A673 (cell line): ENCODE results near the gene AMY1A. TPM values are rescaled to one million over a fixed set of nuclear protein-coding genes. Genes with fewer than 3 reads are reported as not detected.
"Not testable (repeated sequence)": the region's sequence is repeated elsewhere in the genome, so short reads cannot be mapped to it uniquely, and the experiment has no call there.

Experiments
- Bru-seq: library from RNA; stranded (reverse); fragments of 400-500 nt; gene quantifications from one replicate; lab custom pipeline; 2021; lab: Mats Ljungman, UMichigan
- BruChase-seq, 2 experiments: library from RNA; stranded (reverse); fragments of 400-500 nt; gene quantifications; one replicate each; lab custom pipeline; 2021; lab: Mats Ljungman, UMichigan
- BruUV-seq: library from RNA; stranded (reverse); fragments of 400-500 nt; replicated peaks from 2 replicates; lab custom pipeline; 2021; lab: Mats Ljungman, UMichigan
- CTCF ChIA-PET: fragments of 300-600 bp; sonication (Branson Sonifier 250); formaldehyde crosslinking; loops from one replicate; lab custom pipeline; 2022; ENCODE audit warnings: antibody characterized with exemption; lab: Charles Lee
- POLR2A ChIA-PET: fragments of 300-600 bp; sonication (Branson Sonifier 250); formaldehyde crosslinking; loops from one replicate; lab custom pipeline; 2022; ENCODE audit warnings: antibody characterized with exemption; ENCODE audit not compliant: low non-redundant PET; lab: Charles Lee
- DNase-seq: peaks from one replicate; pipeline ENCODE4 v3.0.0-alpha.2; 2015; ENCODE audit warnings: low spot score
- H3K27ac ChIP-seq: fragments of 200-600 bp; sonication (generic); 2 replicates; pipeline ENCODE4 v1.5.1; 2016; ENCODE audit warnings: mixed run types, low read depth, mild to moderate bottlenecking, mixed read lengths, antibody characterized with exemption, low read length; ENCODE audit not compliant: poor library complexity, severe bottlenecking
- H3K27me3 ChIP-seq: fragments of 200-600 bp; sonication (generic); replicated peaks from 2 replicates; pipeline ENCODE4 v1.6.1; 2017; ENCODE audit warnings: mixed run types, low read depth, mild to moderate bottlenecking, mixed read lengths, antibody characterized with exemption, low read length; ENCODE audit not compliant: insufficient read depth, poor library complexity
- H3K36me3 ChIP-seq: fragments of 200-600 bp; sonication (generic); 2 replicates; pipeline ENCODE4 v1.6.1; 2016; ENCODE audit warnings: mixed run types, mild to moderate bottlenecking, mixed read lengths, antibody characterized with exemption, low read length; ENCODE audit not compliant: insufficient read depth, poor library complexity, severe bottlenecking
- H3K4me1 ChIP-seq: fragments of 200-600 bp; sonication (generic); 2 replicates; pipeline ENCODE4 v1.6.1; 2017; ENCODE audit warnings: mixed run types, mild to moderate bottlenecking, mixed read lengths, antibody characterized with exemption, low read length; ENCODE audit not compliant: insufficient read depth, poor library complexity, severe bottlenecking
- H3K4me3 ChIP-seq: fragments of 200-600 bp; sonication (generic); 2 replicates; pipeline ENCODE4 v1.5.1; 2016; ENCODE audit warnings: low read depth, mixed run types, mild to moderate bottlenecking, mixed read lengths, low read length; ENCODE audit not compliant: poor library complexity, severe bottlenecking
- H3K9me3 ChIP-seq: fragments of 200-600 bp; sonication (generic); 2 replicates; pipeline ENCODE4 v1.6.1; 2016; ENCODE audit warnings: mixed run types, low read depth, mild to moderate bottlenecking, mixed read lengths, antibody characterized with exemption, low read length; ENCODE audit not compliant: poor library complexity, severe bottlenecking
- CTCF ChIP-seq: fragments of 300-800, 200-600 bp; sonication (generic); conservative IDR thresholded peaks from 2 replicates; pipeline ENCODE4 v1.5.1; 2017; ENCODE audit warnings: low read depth, mild to moderate bottlenecking, antibody characterized with exemption, low read length, moderate library complexity, mixed read lengths
- EZH2 ChIP-seq: fragments of 200-600 bp; sonication (generic); IDR thresholded peaks from 2 replicates; pipeline ENCODE4 v1.6.1; 2017; ENCODE audit warnings: borderline replicate concordance, low read depth, mild to moderate bottlenecking, mixed read lengths, antibody characterized with exemption, low read length; ENCODE audit not compliant: poor library complexity, severe bottlenecking
- intact Hi-C: fragments of 100-400 bp; cut with micrococcal nuclease; formaldehyde crosslinking; loops from one replicate; pipeline ENCODE4 v1.10.0; 2022; ENCODE audit not compliant: unreplicated experiment
- long read RNA-seq: library from polyadenylated mRNA; stranded (forward); transcript quantifications from one replicate; pipeline ENCODE4 v2.0.0, GENCODE V29; 2022
- total RNA-seq: library from RNA; stranded (reverse); gene quantifications from 2 replicates; pipeline ENCODE4 v1.2.3, GENCODE V29; 2021

AMY1A gene
- total RNA-seq, result not detected in 2 replicates
- Bru-seq, nascent RNA, result not detected
- not detected for BruChase-seq, experiment 1, labeled RNA remaining after a 2-hour chase
- not detected for BruChase-seq, experiment 2, labeled RNA remaining after a 6-hour chase
- long read RNA-seq, result 0 reads

- H3K27me3 ChIP-seq, H3K27ac ChIP-seq, POLR2A ChIA-PET, CTCF ChIA-PET, intact Hi-C loops, DNase-seq, BruUV-seq, H3K36me3 ChIP-seq, H3K4me3 ChIP-seq, H3K9me3 ChIP-seq, H3K4me1 ChIP-seq: not testable (repeated sequence)
Observed at GRCh38 chr1:103655460-103655859, at the start of gene AMY1A. Gene AMY1A, plus strand, starts transcription at chr1:103655760. Its CDS starts 571 bp downstream, at chr1:103656331.

- ChIA-PET CTCF (no interaction called here), POLR2A (no interaction called here)
- no peaks in the 10 kb centered on the region for H3K27me3 ChIP-seq
- H3K27ac ChIP-seq, result no peak overlapping the region
- TF ChIP-seq EZH2 (no peak), CTCF (no peak)
- no TSS peak for BruUV-seq
- H3K4me3 ChIP-seq, result no peak overlapping the region
- no peaks in the 10 kb centered on the region for H3K9me3 ChIP-seq
- no peak for DNase-seq
- no peaks in the 10 kb centered on the region for H3K36me3 ChIP-seq
- H3K4me1 ChIP-seq, result no peaks in the 10 kb centered on the region
- intact Hi-C loops, result no loop called here
Observed at GRCh38 chr1:103616362-103616761, 39.2 kb upstream of the AMY1A start.

- H3K27ac ChIP-seq, BruUV-seq, CTCF ChIA-PET, H3K4me3 ChIP-seq, H3K27me3 ChIP-seq, DNase-seq, POLR2A ChIA-PET, H3K9me3 ChIP-seq, H3K36me3 ChIP-seq, intact Hi-C loops, H3K4me1 ChIP-seq: not testable (repeated sequence)
Observed at GRCh38 chr1:103616994-103617477, 38.5 kb upstream of the AMY1A start, which contains the start of gene AMY2A. Gene AMY2A, plus strand, starts transcription at chr1:103617427. Its CDS starts 14 bp downstream, at chr1:103617441.

- H3K27ac ChIP-seq, BruUV-seq, CTCF ChIA-PET, H3K9me3 ChIP-seq, H3K36me3 ChIP-seq, H3K4me3 ChIP-seq, DNase-seq, intact Hi-C loops, POLR2A ChIA-PET, H3K4me1 ChIP-seq, H3K27me3 ChIP-seq: not testable (repeated sequence)
Observed at GRCh38 chr1:103627436-103627835, 28.1 kb upstream of the AMY1A start.

GRCh38 chr1:103641194-103641593, 14.4 kb upstream of the AMY1A start:
- intact Hi-C loops, BruUV-seq: not testable (repeated sequence)

GRCh38 chr1:103643908-103644307, 11.7 kb upstream of the AMY1A start:
- H3K27ac ChIP-seq, H3K36me3 ChIP-seq, H3K9me3 ChIP-seq, BruUV-seq, DNase-seq, CTCF ChIA-PET, H3K27me3 ChIP-seq, H3K4me3 ChIP-seq, intact Hi-C loops, H3K4me1 ChIP-seq, POLR2A ChIA-PET: not testable (repeated sequence)

More at GRCh38 chr1:103641194-103641593, 14.4 kb upstream of the AMY1A start:
- DNase-seq, H3K4me1 ChIP-seq, POLR2A ChIA-PET, H3K27ac ChIP-seq, CTCF ChIA-PET, H3K27me3 ChIP-seq, H3K36me3 ChIP-seq, H3K4me3 ChIP-seq, H3K9me3 ChIP-seq: not testable (repeated sequence)

GRCh38 chr1:103650305-103650704, 5.3 kb upstream of the AMY1A start:
- H3K4me1 ChIP-seq, H3K27me3 ChIP-seq, CTCF ChIA-PET, H3K27ac ChIP-seq, intact Hi-C loops, H3K9me3 ChIP-seq, POLR2A ChIA-PET, DNase-seq, H3K36me3 ChIP-seq, BruUV-seq, H3K4me3 ChIP-seq: not testable (repeated sequence)
